Fibroblast of lung (primary cell): ENCODE measurements around the gene DOCK4.

ENCODE experiments used
- CTCF ChIP-seq, 2 donors: IDR thresholded peaks in 1 of 2; conservative IDR thresholded peaks in 1 of 2; 1 replicate in 1 of 2; 2 replicates in 1 of 2; pipeline ENCODE4 v1.5.1; 2011 to 2012; ENCODE audit warnings: low read length in 2 of 2, control low read depth in 1 of 2, inconsistent platforms in 1 of 2, low read depth in 1 of 2, mild to moderate bottlenecking in 1 of 2
- EZH2 ChIP-seq: IDR thresholded peaks from 2 replicates; pipeline ENCODE4 v1.5.1; 2012; ENCODE audit warnings: low read length, control low read depth, mild to moderate bottlenecking; ENCODE audit errors: missing control alignments

DNA sequence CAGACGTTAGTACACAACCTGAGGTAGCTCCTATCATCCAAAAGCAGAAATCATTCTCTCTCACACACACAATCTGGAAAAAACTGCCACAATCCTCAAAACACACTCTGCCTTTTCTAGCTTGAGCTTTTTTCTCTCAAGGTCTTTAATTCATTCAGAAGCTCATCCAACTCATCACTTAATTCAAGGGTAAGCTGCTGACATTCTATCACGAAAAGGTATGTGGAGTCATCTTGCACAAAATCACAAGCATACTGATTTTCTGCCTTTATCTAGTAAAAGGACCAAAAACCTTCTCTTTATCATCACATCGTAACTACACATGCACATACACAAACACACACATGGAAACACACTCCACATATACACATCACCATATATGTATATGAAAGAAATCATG lies 32.0 kb downstream of the DOCK4 start:
- no peak for TF ChIP-seq CTCF (conservative IDR thresholded peaks at IDR 0.05 in 1 of 2, IDR thresholded peaks at IDR 0.05 in 1 of 2; ENCODE audit: low read depth in 1 of 2, low read length in 2 of 2)
- TF ChIP-seq EZH2, result no peak
